ENCODE data around the gene IL1RAPL2. TPM values are rescaled to one million over a fixed set of nuclear protein-coding genes. Genes with fewer than 3 reads are reported as not detected.

Gene IL1RAPL2
- total and polyA plus RNA-seq, 10 of the 15 experiments (the other 5 are each of a cell fraction or from before 2014, with no cell fraction given), result 0.19 TPM; not detected in 9

- TF ChIP-seq CTCF (IDR thresholded peaks at IDR 0.05 in 2 of 3, conservative IDR thresholded peaks at IDR 0.05 in 1 of 3; ENCODE audit: control insufficient read depth in 2 of 3, extremely low read depth in 1 of 3, insufficient read depth in 1 of 3, low read depth in 3 of 3, low read length in 3 of 3) (no peak), CHD4 (IDR thresholded peaks at IDR 0.05) (no peak), BHLHE40 (IDR thresholded peaks at IDR 0.05; ENCODE audit: borderline replicate concordance in 1 of 2, low read depth in 2 of 2, low read length in 1 of 2) (no peak), BCLAF1 (IDR thresholded peaks at IDR 0.05) (no peak), EED (IDR thresholded peaks at IDR 0.05; ENCODE audit: low read depth) (no peak)
Observed at GRCh38 chrX:104961926-104962325, 395.9 kb downstream of the IL1RAPL2 start (continued).

GRCh38 chrX:104968241-104968640 lies 402.2 kb downstream of the IL1RAPL2 start:
- ChIA-PET POLR2A (no interaction called here), CTCF (no interaction called here), SMC1A (ENCODE audit: uncharacterized antibody, unreplicated experiment) (no interaction called here), RAD21 (ENCODE audit: unreplicated experiment) (no interaction called here)
- H3K9me3 ChIP-seq (replicated peaks; ENCODE audit: control insufficient read depth, insufficient read depth, low read length), result no peaks in the 10 kb centered on the region
- H3K4me2 ChIP-seq (ENCODE audit: control insufficient read depth, insufficient read depth), result no peak overlapping the region
- H4K20me1 ChIP-seq (ENCODE audit: control insufficient read depth, insufficient read depth), result no peaks in the 10 kb centered on the region
- intact Hi-C loops (cut with micrococcal nuclease; ENCODE audit: unreplicated experiment) (no loop called here), in situ Hi-C loops (cut with MboI) (no loop called here)
- H3K79me2 ChIP-seq (ENCODE audit: control insufficient read depth, insufficient read depth, low read length), result no peaks in the 10 kb centered on the region
- H3K36me3 ChIP-seq (ENCODE audit: control insufficient read depth in 2 of 2, insufficient read depth in 2 of 2, low read length in 1 of 2), result no peaks in the 10 kb centered on the region
- H2AFZ ChIP-seq (ENCODE audit: control insufficient read depth, low read depth, low read length), result no peak overlapping the region
- H3K4me3 ChIP-seq, result no peak overlapping the region
- H3K9ac ChIP-seq (ENCODE audit: control insufficient read depth, insufficient read depth, low read length), result no peak overlapping the region
- H3K27ac ChIP-seq (ENCODE audit: control insufficient read depth, insufficient read depth), result no peak overlapping the region
- ATAC-seq (no peak), FAIRE-seq (no peak), DNase-seq (ENCODE audit: low read depth, low spot score) (no peak)
- no peaks in the 10 kb centered on the region for H3K27me3 ChIP-seq (replicated peaks in 1 of 2; ENCODE audit: control insufficient read depth in 2 of 2, insufficient read depth in 2 of 2, low read length in 1 of 2)
- no TSS peak for BruUV-seq (replicated peaks)
- no peaks in the 10 kb centered on the region for H3K4me1 ChIP-seq (ENCODE audit: control insufficient read depth, insufficient read depth, low read length)
- TF ChIP-seq PAX8 (IDR thresholded peaks at IDR 0.05), result no peak
- TF ChIP-seq YY1 (IDR thresholded peaks at IDR 0.05; ENCODE audit: low read depth, low read length), result no peak
- no peak for TF ChIP-seq SKIL (IDR thresholded peaks at IDR 0.05; ENCODE audit: low read depth, poor library complexity, severe bottlenecking)
- TF ChIP-seq USF2 (IDR thresholded peaks at IDR 0.05; ENCODE audit: borderline replicate concordance, low read depth, low read length), result no peak
- TF ChIP-seq CBX3 (IDR thresholded peaks at IDR 0.05; ENCODE audit: borderline replicate concordance, low read depth), result no peak
- TF ChIP-seq RAD21 (IDR thresholded peaks at IDR 0.05; ENCODE audit: insufficient read depth, low read depth, low read length), result no peak
- no peak for TF ChIP-seq PML (IDR thresholded peaks at IDR 0.05; ENCODE audit: low read length)
